ENCODE measurements around the gene GIT1. TPM values are rescaled to one million over a fixed set of nuclear protein-coding genes. Genes with fewer than 3 reads are reported as not detected.

GIT1 gene
- total RNA-seq, 1 donor from 2014 or later = 108 TPM

DNA sequence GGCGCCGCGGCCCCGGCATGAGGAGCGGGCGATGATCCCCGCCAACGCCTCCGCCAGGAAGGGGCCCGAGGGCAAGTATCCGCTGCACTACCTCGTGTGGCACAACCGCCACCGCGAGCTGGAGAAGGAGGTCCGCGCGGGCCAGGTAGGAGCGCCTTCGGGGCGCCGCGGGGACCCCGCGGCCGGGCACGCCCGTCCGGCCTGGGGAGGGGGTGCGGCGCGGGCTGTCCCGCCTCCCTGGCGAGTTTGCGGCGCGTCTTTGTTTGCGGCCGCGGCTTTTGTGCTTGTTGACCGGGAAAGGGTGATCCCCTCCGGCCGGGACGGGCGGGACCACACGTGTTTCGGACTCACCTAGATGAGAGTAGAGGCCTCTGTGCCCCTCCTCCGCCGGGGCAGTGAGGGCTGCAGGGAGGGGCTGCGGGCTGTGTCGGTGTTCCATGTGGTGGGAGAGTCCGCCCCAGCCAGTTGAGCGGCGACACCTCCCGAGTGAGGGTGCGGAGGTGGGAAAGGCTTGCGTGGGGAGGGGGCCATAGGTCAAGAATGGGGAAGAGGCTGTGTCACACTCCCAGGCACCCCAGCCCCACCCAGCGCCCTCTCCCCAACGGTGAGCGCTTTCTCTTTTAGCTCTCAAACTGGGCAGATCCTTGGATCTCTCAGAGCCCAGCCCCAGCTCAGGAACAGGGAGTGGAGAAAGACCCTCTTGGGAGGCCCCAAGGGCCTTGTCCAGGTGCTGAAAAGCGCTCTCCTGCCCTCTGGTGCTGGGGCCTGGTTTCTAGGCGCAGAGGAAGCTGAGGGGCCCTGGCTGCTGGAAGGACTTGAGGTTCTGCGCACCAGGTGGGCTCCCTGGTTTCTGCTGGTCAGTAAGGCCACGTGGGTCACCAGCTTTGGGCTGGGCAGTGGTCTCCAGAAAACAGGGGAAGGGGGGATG, 4.4 kb upstream of the GIT1 start:
- peak overlapping the region; percentile 47 for H3K27ac Mint-ChIP-seq
- H3K9me3 Mint-ChIP-seq = no peaks in the 10 kb centered on the region
- H3K4me3 Mint-ChIP-seq = peak overlapping the region; percentile 77
- H3K27me3 Mint-ChIP-seq (ENCODE audit: low read depth) = no peaks in the 10 kb centered on the region
- TF ChIP-seq, protein P1, sequence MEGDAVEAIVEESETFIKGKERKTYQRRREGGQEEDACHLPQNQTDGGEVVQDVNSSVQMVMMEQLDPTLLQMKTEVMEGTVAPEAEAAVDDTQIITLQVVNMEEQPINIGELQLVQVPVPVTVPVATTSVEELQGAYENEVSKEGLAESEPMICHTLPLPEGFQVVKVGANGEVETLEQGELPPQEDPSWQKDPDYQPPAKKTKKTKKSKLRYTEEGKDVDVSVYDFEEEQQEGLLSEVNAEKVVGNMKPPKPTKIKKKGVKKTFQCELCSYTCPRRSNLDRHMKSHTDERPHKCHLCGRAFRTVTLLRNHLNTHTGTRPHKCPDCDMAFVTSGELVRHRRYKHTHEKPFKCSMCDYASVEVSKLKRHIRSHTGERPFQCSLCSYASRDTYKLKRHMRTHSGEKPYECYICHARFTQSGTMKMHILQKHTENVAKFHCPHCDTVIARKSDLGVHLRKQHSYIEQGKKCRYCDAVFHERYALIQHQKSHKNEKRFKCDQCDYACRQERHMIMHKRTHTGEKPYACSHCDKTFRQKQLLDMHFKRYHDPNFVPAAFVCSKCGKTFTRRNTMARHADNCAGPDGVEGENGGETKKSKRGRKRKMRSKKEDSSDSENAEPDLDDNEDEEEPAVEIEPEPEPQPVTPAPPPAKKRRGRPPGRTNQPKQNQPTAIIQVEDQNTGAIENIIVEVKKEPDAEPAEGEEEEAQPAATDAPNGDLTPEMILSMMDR (IDR thresholded peaks at IDR 0.05; ENCODE audit: unreplicated experiment) = no peak
- H3K36me3 Mint-ChIP-seq = no peaks in the 10 kb centered on the region
- DNase-seq (ENCODE audit: low spot score in 2 of 2, unreplicated experiment in 2 of 2) = peak in 1 of 2 experiments; percentile 66
- peaks cover 47% of the 10 kb centered on the region for H3K4me1 Mint-ChIP-seq

DNA sequence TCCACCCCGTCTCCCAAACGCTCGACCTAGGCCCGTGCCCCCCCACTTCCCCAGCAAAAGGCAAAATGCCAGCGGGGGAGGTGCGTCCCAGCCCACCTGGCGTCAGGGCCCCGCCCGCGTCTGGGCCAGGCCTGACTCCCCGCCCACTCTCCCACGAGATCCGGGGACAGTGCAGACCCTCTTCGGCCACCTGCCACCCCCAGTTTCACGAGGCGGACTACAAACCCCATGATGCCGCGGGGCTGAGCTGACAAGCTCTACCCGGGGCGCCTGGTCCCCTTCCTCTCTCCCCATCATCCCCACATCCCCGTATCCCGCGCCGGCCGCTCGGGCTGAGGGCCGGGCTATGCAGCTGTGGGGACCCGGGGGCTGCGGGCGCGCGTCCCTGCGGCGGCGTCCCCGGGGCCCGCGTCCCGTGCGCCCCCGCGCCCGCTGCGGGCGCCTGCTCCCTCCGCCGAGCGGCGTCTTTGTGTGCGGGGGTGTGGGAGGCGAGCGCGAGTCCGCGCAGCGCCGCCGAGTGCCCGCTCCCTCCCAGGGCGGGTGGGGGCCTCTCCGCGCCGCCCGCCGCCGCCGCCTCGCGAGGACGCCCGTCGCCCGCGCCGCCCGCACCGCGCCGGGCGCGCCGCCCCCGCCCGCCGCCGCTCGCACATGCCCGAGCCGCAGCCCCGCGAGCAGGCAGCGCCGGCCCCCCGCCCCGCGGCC, 3.6 kb upstream of the GIT1 start, which contains the start of gene ANKRD13B:
Gene ANKRD13B (plus strand): TSS at position 283 of the 702 bp plus-strand sequence. CDS start 490 bp downstream, outside the sequence.
- no peak for DNase-seq (ENCODE audit: low spot score in 2 of 2, unreplicated experiment in 2 of 2)
- no peaks in the 10 kb centered on the region for H3K27me3 Mint-ChIP-seq (ENCODE audit: low read depth)
- TF ChIP-seq, protein P1 (IDR thresholded peaks at IDR 0.05; ENCODE audit: unreplicated experiment) = no peak
- H3K4me1 Mint-ChIP-seq = peaks cover 51% of the 10 kb centered on the region
- peak within 1 kb of the TSS; percentile 99 for H3K27ac Mint-ChIP-seq
- H3K4me3 Mint-ChIP-seq = peak within 1 kb of the TSS; percentile 77
- H3K36me3 Mint-ChIP-seq = no peaks in the 10 kb centered on the region
- H3K9me3 Mint-ChIP-seq = no peaks in the 10 kb centered on the region

DNA sequence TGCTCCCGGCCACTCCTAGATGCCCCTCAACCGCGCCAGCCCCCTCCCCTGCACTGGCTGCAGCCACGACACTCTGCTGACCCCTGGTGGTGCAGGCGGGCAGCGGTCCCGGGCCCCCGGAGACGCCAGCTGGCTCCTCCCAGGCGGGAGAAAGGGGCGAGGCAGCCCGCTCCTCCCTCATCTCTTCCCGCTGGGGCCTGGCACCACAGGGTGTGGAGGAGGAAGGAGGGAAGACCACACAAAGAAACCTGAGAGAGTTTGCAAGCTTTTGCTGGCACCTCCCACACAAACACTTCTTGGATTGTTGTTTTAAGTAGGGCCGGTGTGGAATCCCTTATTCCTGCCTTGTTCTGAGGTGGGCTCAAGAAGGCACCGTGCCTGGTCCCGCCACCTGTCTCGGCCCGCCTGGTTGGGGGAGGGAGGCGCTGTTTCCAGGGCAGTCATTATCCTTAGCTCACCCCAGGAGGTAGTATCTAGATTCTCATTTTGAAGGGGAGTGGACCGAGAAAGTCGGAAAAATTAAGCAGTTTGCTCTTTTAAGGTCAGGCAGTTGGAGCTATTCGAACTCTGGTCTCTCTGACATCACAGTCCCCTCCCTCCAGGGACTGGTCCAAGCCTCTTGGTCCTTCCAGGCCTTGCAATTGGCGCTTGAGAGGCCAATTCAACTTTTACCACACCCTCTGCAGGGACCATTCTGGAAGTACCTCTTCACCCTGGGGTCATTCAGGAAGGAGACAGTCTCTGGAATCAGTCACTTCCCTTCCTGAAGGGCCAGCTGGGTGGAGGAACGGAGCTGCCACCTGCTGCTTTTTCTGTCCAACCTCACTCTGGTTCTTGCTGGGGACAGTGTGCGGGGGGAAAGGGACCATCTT, 2.5 kb upstream of the GIT1 start:
- Mint-ChIP-seq H3K27ac (peak overlapping the region; percentile 99), H3K36me3 (no peaks in the 10 kb centered on the region), H3K9me3 (no peaks in the 10 kb centered on the region), H3K4me3 (peak overlapping the region; percentile 76), H3K4me1 (peaks cover 51% of the 10 kb centered on the region), H3K27me3 (ENCODE audit: low read depth) (no peaks in the 10 kb centered on the region)
- DNase-seq (ENCODE audit: low spot score in 2 of 2, unreplicated experiment in 2 of 2) = peak; percentile 92 to 100
- TF ChIP-seq, protein P1 (IDR thresholded peaks at IDR 0.05; ENCODE audit: unreplicated experiment) = peak; percentile 86

DNA sequence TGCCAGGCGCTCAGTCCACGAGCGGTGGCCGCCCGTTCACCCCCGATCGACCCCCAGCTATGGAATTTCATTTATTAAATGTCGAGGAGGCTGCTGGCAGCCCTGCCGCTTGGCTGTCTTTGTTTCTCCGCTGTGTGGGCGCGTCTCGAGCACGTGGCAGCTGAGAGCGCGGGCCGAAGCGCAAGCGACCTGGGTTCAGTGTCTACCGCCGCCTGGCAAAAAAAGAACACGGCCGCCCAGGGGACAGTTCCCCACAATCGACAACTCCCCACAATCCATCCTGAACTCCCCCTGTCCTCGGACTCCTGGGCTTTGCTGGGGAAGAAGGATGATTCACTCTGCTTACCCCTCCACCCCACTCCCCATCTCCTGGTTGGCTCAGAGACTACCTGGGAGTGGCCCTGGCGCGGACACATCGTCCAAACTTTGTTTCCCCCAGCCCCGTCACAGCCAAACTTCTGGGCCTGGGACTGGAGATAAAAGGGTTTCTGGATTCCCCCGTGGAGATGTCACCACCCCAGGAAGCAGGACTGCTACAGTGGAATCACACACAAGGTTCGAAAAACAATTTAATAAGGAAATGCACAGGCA, 1.8 kb upstream of the GIT1 start:
- H3K4me1 Mint-ChIP-seq = peaks cover 49% of the 10 kb centered on the region
- no peaks in the 10 kb centered on the region for H3K27me3 Mint-ChIP-seq (ENCODE audit: low read depth)
- peak in 1 of 2 experiments; percentile 72 for DNase-seq (ENCODE audit: low spot score in 2 of 2, unreplicated experiment in 2 of 2)
- no peaks in the 10 kb centered on the region for H3K36me3 Mint-ChIP-seq
- TF ChIP-seq, protein P1 (IDR thresholded peaks at IDR 0.05; ENCODE audit: unreplicated experiment) = no peak
- no peaks in the 10 kb centered on the region for H3K9me3 Mint-ChIP-seq
- H3K27ac Mint-ChIP-seq = peak overlapping the region; percentile 99
- peak overlapping the region; percentile 76 for H3K4me3 Mint-ChIP-seq
